ENCODE measurements around the gene ZFYVE28. TPM values are rescaled to one million over a fixed set of nuclear protein-coding genes. Genes with fewer than 3 reads are reported as not detected.
A peak's percentile ranks its signal among the peaks of the same experiment; 100 is the strongest.

ZFYVE28 gene
- total RNA-seq, 3 donors from 2014 or later = 32.4 to 56.4 (median 42.9) TPM

DNA sequence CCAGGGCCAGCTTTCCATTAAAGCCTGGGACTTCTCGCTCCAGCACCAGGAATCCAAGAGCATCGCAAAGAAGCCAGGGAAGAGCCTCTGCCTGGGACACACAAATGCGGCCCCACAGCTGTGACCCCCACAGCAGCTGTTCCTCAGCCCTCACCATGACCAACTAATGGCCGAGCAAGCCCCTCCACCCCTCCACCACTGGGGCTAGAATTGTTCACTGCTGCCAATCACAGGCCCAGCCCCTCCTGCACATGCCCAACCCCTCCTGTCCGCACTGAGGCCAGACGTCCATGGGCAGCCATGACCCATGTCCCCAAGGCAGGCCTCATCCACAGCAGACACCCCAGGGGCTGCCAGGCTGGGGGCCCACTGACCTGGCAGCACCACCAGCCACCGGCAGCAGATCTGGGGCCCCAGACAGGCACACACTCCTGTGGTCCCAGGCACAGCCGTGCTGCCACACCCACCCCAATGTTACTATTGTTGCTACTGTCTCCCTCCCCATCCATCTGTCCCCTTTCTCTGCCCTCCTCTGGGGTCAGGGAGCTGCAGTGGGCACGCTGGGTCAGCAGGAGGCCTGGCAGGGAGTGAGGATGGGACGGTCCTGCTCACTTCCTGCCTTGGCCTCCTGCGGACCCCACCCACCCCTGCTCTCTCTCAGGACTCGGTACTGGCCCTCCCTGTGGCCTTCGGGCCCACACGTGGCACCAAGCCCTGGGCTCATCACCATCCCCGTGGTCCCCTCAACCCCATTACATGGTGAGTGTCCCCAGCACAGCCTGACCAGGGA, 56.0 kb downstream of the ZFYVE28 start:
- Histone ChIP-seq H3K4me3 (no peak overlapping the region), H3K36me3 (ENCODE audit: low read depth) (no peaks in the 10 kb centered on the region), H3K4me1 (ENCODE audit: low read depth) (peaks cover 3% of the 10 kb centered on the region), H3K9me3 (no peaks in the 10 kb centered on the region)
- ATAC-seq (no peak), DNase-seq (peak in 1 of 3 donors; percentile 30)
- TF ChIP-seq, protein P1, sequence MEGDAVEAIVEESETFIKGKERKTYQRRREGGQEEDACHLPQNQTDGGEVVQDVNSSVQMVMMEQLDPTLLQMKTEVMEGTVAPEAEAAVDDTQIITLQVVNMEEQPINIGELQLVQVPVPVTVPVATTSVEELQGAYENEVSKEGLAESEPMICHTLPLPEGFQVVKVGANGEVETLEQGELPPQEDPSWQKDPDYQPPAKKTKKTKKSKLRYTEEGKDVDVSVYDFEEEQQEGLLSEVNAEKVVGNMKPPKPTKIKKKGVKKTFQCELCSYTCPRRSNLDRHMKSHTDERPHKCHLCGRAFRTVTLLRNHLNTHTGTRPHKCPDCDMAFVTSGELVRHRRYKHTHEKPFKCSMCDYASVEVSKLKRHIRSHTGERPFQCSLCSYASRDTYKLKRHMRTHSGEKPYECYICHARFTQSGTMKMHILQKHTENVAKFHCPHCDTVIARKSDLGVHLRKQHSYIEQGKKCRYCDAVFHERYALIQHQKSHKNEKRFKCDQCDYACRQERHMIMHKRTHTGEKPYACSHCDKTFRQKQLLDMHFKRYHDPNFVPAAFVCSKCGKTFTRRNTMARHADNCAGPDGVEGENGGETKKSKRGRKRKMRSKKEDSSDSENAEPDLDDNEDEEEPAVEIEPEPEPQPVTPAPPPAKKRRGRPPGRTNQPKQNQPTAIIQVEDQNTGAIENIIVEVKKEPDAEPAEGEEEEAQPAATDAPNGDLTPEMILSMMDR (IDR thresholded peaks at IDR 0.05) = no peak
- intact Hi-C loops (cut with DNase I, micrococcal nuclease) = no loop called here

DNA sequence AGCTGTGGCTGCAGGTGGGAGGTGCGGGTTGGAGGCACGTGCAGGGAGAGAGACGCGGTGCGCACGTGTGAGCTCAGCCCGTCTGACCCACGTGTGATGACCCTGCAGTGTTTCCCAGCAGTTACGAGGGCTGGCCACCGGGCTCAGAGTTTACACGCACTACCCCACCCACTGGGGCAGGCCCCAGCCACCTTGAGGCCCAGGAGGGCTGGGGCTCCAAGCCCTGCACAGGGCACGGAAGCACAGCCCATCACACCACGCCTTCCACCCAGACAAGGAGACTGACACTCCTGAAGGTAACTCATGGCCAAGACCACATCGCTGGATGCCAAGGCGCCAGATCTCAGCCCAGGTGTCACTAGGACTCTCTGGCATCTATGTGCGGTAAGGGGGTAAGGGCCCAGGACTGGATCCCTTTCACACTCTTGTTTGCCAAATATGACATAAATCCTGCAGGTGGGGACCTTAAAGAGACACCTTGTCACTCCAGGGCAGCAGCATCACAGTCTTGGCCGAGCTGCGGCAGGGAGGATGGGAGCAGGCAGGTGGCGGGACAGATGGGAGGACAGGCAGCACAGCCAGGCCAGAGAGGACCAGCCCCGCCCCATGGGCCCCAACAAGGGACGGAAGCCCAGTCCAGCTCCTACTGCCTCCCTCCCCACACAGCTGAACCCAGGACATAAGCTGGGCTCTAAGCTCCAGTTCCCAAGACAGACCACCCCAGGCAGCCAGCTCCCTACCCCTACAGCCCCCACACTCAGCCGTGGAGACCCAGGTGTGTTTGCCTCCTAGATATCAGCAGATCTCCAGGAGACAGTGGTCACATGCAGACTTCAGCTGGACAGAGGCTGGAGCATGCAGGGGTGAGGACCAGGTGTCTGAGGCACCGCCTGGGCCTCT, 56.8 kb downstream of the ZFYVE28 start:
- H3K36me3 ChIP-seq (ENCODE audit: low read depth) = no peaks in the 10 kb centered on the region
- TF ChIP-seq, protein P1 (IDR thresholded peaks at IDR 0.05) = no peak
- no peaks in the 10 kb centered on the region for H3K9me3 ChIP-seq
- ATAC-seq (no peak), DNase-seq (peak in 1 of 3 donors; percentile 47)
- no peak overlapping the region for H3K4me3 ChIP-seq
- intact Hi-C loops (cut with DNase I, micrococcal nuclease) = no loop called here
- peaks cover 3% of the 10 kb centered on the region for H3K4me1 ChIP-seq (ENCODE audit: low read depth)

DNA sequence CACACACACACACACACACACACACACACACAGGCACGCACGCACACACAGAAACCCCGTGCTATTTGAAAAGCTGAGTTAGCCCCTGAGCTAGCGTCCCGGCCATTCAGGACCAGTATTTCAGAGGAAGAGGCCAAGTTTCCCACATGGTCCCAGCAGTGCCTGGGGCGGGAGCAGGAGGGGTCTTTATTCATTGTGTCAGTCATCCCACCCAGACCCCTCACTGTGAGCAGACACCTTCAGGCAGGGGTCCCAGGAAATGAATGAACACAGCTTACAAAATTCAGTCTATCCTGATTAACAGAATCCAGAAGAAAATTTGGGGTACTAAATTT, 58.1 kb downstream of the ZFYVE28 start:
- intact Hi-C loops (cut with DNase I, micrococcal nuclease) = no loop called here
- H3K36me3 ChIP-seq (ENCODE audit: low read depth) = no peaks in the 10 kb centered on the region
- H3K4me3 ChIP-seq = no peak overlapping the region
- H3K9me3 ChIP-seq = no peaks in the 10 kb centered on the region
- DNase-seq (peak in 1 of 3 donors; percentile 19), ATAC-seq (no peak)
- TF ChIP-seq, protein P1 (IDR thresholded peaks at IDR 0.05) = no peak
- peaks cover 3% of the 10 kb centered on the region for H3K4me1 ChIP-seq (ENCODE audit: low read depth)

DNA sequence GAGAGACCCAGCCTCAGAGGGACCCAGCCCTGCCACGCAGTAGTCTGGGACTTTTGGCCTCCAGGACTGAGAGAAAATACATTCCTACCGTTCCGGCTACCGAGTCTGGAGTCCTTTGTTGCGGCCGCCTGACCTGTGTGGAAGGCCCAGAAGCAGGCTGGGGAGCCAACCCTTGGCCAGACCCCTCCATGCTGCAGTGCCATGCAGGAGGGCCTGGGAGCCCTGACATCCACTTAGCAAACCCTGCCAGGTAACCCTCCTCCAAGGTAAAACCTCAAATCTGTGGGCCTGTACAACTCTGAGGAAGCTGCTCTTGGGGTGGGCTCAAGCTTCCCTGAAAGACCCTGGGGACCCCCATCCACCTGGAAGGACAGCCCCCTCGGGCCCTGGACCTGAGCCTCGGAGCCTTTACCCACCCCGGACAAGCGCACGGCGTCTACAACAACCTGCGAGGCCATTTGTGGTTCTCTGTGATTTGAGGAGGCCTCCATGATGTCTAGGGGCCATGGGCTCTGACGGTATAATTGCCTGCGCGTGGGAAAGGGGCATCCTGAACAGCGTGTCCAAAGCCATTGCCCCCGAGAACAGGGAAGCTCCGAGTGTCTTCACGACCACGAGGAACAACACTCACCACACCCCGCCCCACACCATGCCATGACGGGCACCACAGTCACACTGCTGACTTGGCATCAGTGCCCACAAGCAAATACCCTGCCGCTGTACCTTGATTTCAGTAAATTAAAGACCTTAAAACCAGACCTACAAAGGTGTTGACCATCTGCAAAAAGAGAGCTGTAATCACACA, 58.7 kb downstream of the ZFYVE28 start:
- no peak for ATAC-seq
- no peaks in the 10 kb centered on the region for H3K36me3 ChIP-seq (ENCODE audit: low read depth)
- no peaks in the 10 kb centered on the region for H3K4me1 ChIP-seq (ENCODE audit: low read depth)
- no peaks in the 10 kb centered on the region for H3K9me3 ChIP-seq
- intact Hi-C loops (cut with DNase I, micrococcal nuclease) = no loop called here
- no peak overlapping the region for H3K4me3 ChIP-seq
- peak in 1 of 3 donors; percentile 36 for DNase-seq
- TF ChIP-seq, protein P1 (IDR thresholded peaks at IDR 0.05) = no peak

Measured in mucosa of descending colon (tissue), 3 donors.